ENCODE data around the gene WRAP53. TPM values are rescaled to one million over a fixed set of nuclear protein-coding genes. Genes with fewer than 3 reads are reported as not detected.
"Not testable (repeated sequence)": the region's sequence is repeated elsewhere in the genome, so short reads cannot be mapped to it uniquely, and the experiment has no call there.

Gene WRAP53
- 11.1 and 12.0 TPM in 2 replicates for polyA plus RNA-seq (2013)

DNA sequence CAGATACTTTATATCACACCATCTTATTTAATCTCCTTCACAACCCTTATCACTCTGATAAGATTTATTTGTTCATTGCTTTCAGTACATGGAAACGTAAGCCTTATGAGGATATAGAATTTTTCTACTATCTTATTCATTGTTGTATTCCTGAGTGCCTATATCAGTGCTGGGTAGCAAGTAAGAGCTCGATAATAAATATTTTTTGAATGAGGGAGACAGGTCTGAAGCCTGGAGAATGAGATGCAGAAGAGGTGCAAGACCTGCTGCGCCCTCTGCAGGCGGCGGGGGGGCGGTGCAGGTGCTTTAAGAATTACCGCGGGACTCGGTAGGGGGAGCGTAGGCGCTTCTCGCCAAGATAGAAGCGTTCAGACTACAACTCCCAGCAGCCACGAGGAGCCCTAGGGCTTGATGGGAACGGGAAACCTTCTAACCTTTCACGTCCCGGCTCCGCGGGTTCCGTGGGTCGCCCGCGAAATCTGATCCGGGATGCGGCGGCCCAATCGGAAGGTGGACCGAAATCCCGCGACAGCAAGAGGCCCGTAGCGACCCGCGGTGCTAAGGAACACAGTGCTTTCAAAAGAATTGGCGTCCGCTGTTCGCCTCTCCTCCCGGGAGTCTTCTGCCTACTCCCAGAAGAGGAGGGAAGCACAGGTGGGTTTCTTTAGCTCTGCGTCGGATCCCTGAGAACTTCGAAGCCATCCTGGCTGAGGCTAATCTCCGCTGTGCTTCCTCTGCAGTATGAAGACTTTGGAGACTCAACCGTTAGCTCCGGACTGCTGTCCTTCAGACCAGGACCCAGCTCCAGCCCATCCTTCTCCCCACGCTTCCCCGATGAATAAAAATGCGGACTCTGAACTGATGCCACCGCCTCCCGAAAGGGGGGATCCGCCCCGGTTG is at the start of gene WRAP53:
WRAP53 (plus strand) TSS at position 570 of the 900 bp plus-strand sequence; CDS start at position 742, 172 bp downstream.
- Histone ChIP-seq H3K4ac (ENCODE audit: low read depth, low read length) (peak within 1 kb of the TSS; percentile 86), H3K14ac (ENCODE audit: low read length) (peak within 1 kb of the TSS; percentile 78), H3K9me3 (ENCODE audit: insufficient read depth, low read depth, low read length) (no peaks in the 10 kb centered on the region), H3K27ac (ENCODE audit: low read depth, low read length) (peak within 1 kb of the TSS; percentile 88), H4K91ac (ENCODE audit: low read depth, low read length) (peak within 1 kb of the TSS; percentile 91), H4K8ac (ENCODE audit: low read depth, low read length) (peak within 1 kb of the TSS; percentile 95), H3K9ac (ENCODE audit: low read length) (peak within 1 kb of the TSS; percentile 97), H2BK5ac (ENCODE audit: low read depth, low read length, poor library complexity) (peak within 1 kb of the TSS; percentile 32), H3K79me2 (ENCODE audit: control insufficient read depth, insufficient read depth, low read length, poor library complexity) (peaks cover 15% of the 10 kb centered on the region), H2BK120ac (ENCODE audit: insufficient read depth, low read length, poor library complexity) (peak within 1 kb of the TSS; percentile 81), H3K27me3 (ENCODE audit: insufficient read depth, low read length) (no peaks in the 10 kb centered on the region), H3K4me2 (ENCODE audit: low read length) (peak within 1 kb of the TSS; percentile 94), H4K12ac (ENCODE audit: low read depth, low read length) (peak within 1 kb of the TSS; percentile 23), H3K4me3 (ENCODE audit: low read depth, low read length) (peak within 1 kb of the TSS; percentile 90), H2AK5ac (ENCODE audit: low read length) (no peak within 1 kb of the TSS), H3K18ac (ENCODE audit: low read length) (peak within 1 kb of the TSS; percentile 86), H2BK12ac (ENCODE audit: low read length) (no peak within 1 kb of the TSS), H2AFZ (ENCODE audit: insufficient read depth, low read length, poor library complexity) (peak within 1 kb of the TSS; percentile 53), H3K36me3 (ENCODE audit: control insufficient read depth in 1 of 2, insufficient read depth in 2 of 2, low read length in 2 of 2) (peaks cover 2 to 5% of the 10 kb centered on the region in 2 experiments), H3K4me1 (ENCODE audit: control insufficient read depth in 1 of 2, insufficient read depth in 2 of 2, low read length in 2 of 2) (peaks cover 4 to 12% of the 10 kb centered on the region in 2 experiments), H3K23ac (ENCODE audit: low read length) (no peak within 1 kb of the TSS), H3K79me1 (ENCODE audit: low read length) (peaks cover 20% of the 10 kb centered on the region)
- whole genome bisulfite sequencing (ENCODE audit: extremely low coverage, insufficient coverage, insufficient read length): no CpG with 5 or more reads among the region's 51 CpGs
- peak; percentile 99 to 100 for DNase-seq

DNA sequence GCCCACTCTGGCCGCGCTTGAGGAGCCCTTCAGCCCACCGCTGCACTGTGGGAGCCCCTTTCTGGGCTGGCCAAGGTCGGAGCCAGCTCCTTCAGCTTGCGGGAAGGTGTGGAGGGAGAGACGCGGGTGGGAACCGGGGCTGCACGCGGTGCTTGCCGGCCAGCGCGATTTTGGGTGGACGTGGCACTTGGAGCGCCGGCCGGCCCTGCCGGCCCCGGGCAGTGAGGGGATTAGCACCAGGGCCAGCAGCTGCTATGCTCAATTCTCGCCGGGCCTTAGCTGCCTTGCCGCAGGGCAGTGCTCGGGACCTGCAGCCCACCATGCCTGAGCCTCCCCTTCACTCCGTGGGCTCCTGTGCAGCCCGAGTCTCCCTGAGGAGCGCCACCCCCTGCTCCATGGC is 47.5 kb upstream of the WRAP53 start:
- Histone ChIP-seq H3K36me3 (ENCODE audit: control insufficient read depth in 1 of 2, insufficient read depth in 2 of 2, low read length in 2 of 2) (no peaks in the 10 kb centered on the region), H2BK120ac (ENCODE audit: insufficient read depth, low read length, poor library complexity) (no peak overlapping the region)

DNA sequence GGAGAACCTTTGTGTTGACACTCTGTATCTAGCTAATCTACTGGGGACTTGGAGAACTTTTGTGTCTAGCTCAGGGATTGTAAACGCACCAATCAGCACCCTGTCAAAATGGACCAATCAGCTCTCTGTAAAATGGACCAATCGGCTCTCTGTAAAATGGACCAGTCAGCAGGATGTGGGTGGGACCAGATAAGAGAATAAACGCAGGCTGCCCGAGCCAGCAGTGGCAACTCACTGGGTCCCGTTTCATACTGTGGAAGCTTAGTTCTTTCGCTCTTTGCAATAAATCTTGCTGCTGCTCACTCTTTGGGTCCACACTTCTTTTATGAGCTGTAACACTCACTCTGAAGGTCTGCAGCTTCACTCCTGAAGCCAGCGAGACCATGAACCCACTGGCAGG is 46.6 kb upstream of the WRAP53 start:
- H3K36me3 ChIP-seq (ENCODE audit: control insufficient read depth in 1 of 2, insufficient read depth in 2 of 2, low read length in 2 of 2); H3K4me2 ChIP-seq (ENCODE audit: low read length): not testable (repeated sequence)
- WGBS (ENCODE audit: extremely low coverage, insufficient coverage, insufficient read length): no CpG with 5 or more reads among the region's 7 CpGs

More for the DNA sequence above, 47.5 kb upstream of the WRAP53 start:
- H2AFZ ChIP-seq (ENCODE audit: insufficient read depth, low read length, poor library complexity): no peak overlapping the region
- H3K79me2 ChIP-seq (ENCODE audit: control insufficient read depth, insufficient read depth, low read length, poor library complexity): no peaks in the 10 kb centered on the region
- H4K91ac ChIP-seq (ENCODE audit: low read depth, low read length): no peak overlapping the region
- no peaks in the 10 kb centered on the region for H3K79me1 ChIP-seq (ENCODE audit: low read length)
- no peak overlapping the region for H2AK5ac ChIP-seq (ENCODE audit: low read length)
- no peak overlapping the region for H3K4me2 ChIP-seq (ENCODE audit: low read length)
- no peak overlapping the region for H4K12ac ChIP-seq (ENCODE audit: low read depth, low read length)
- no peak overlapping the region for H4K8ac ChIP-seq (ENCODE audit: low read depth, low read length)
- no peak overlapping the region for H3K18ac ChIP-seq (ENCODE audit: low read length)
- no peak overlapping the region for H3K9ac ChIP-seq (ENCODE audit: low read length)
- no peak overlapping the region for H3K4ac ChIP-seq (ENCODE audit: low read depth, low read length)
- no peak overlapping the region for H3K27ac ChIP-seq (ENCODE audit: low read depth, low read length)
- no peak overlapping the region for H3K23ac ChIP-seq (ENCODE audit: low read length)
- no peak overlapping the region for H2BK12ac ChIP-seq (ENCODE audit: low read length)
- no peak overlapping the region for H3K4me3 ChIP-seq (ENCODE audit: low read depth, low read length)
- H2BK5ac ChIP-seq (ENCODE audit: low read depth, low read length, poor library complexity): no peak overlapping the region
- WGBS (ENCODE audit: extremely low coverage, insufficient coverage, insufficient read length): no CpG with 5 or more reads among the region's 26 CpGs
- no peak for DNase-seq
- H3K14ac ChIP-seq (ENCODE audit: low read length): no peak overlapping the region
- H3K27me3 ChIP-seq (ENCODE audit: insufficient read depth, low read length): no peaks in the 10 kb centered on the region
- no peaks in the 10 kb centered on the region for H3K4me1 ChIP-seq (ENCODE audit: control insufficient read depth in 1 of 2, insufficient read depth in 2 of 2, low read length in 2 of 2)
- H3K9me3 ChIP-seq (ENCODE audit: insufficient read depth, low read depth, low read length): no peaks in the 10 kb centered on the region

DNA sequence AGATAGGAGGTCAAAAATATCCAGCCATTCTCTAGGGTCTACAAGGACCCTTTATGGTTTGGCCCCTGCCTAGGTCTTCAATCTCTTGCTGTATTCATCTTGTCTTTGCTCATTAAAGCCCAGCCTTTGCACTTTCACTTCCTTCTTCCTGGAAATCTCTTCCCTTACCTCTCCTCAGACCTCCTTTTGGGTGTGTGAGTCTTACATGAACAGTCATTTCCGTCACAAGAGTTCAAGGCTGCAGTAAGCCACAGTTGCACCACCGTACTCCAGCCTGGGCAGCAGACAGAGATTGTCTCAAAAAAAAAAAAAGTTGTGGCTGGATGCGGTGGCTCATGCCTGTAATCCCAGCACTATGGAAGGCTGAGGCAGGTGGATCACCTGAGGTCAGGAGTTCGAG is 43.5 kb upstream of the WRAP53 start:
- no peak overlapping the region for H3K4me3 ChIP-seq (ENCODE audit: low read depth, low read length)
- H3K9ac ChIP-seq (ENCODE audit: low read length): no peak overlapping the region
- H3K4ac ChIP-seq (ENCODE audit: low read depth, low read length): no peak overlapping the region
- no CpG with 5 or more reads among the region's 4 CpGs for WGBS (ENCODE audit: extremely low coverage, insufficient coverage, insufficient read length)
- H2BK12ac ChIP-seq (ENCODE audit: low read length): no peak overlapping the region
- H4K12ac ChIP-seq (ENCODE audit: low read depth, low read length): no peak overlapping the region
- H3K9me3 ChIP-seq (ENCODE audit: insufficient read depth, low read depth, low read length): no peaks in the 10 kb centered on the region
- H2AK5ac ChIP-seq (ENCODE audit: low read length): no peak overlapping the region
- no peaks in the 10 kb centered on the region for H3K36me3 ChIP-seq (ENCODE audit: control insufficient read depth in 1 of 2, insufficient read depth in 2 of 2, low read length in 2 of 2)
- no peak overlapping the region for H4K91ac ChIP-seq (ENCODE audit: low read depth, low read length)
- no peak overlapping the region for H3K14ac ChIP-seq (ENCODE audit: low read length)
- no peaks in the 10 kb centered on the region for H3K4me1 ChIP-seq (ENCODE audit: control insufficient read depth in 1 of 2, insufficient read depth in 2 of 2, low read length in 2 of 2)
- H3K27ac ChIP-seq (ENCODE audit: low read depth, low read length): no peak overlapping the region
- no peak overlapping the region for H2AFZ ChIP-seq (ENCODE audit: insufficient read depth, low read length, poor library complexity)
- no peak overlapping the region for H2BK120ac ChIP-seq (ENCODE audit: insufficient read depth, low read length, poor library complexity)
- DNase-seq: no peak
- no peaks in the 10 kb centered on the region for H3K79me2 ChIP-seq (ENCODE audit: control insufficient read depth, insufficient read depth, low read length, poor library complexity)
- no peaks in the 10 kb centered on the region for H3K27me3 ChIP-seq (ENCODE audit: insufficient read depth, low read length)
- H3K4me2 ChIP-seq (ENCODE audit: low read length): no peak overlapping the region
- no peak overlapping the region for H3K18ac ChIP-seq (ENCODE audit: low read length)
- no peak overlapping the region for H2BK5ac ChIP-seq (ENCODE audit: low read depth, low read length, poor library complexity)
- no peak overlapping the region for H4K8ac ChIP-seq (ENCODE audit: low read depth, low read length)
- no peak overlapping the region for H3K23ac ChIP-seq (ENCODE audit: low read length)
- H3K79me1 ChIP-seq (ENCODE audit: low read length): no peaks in the 10 kb centered on the region

More for the DNA sequence above, 46.6 kb upstream of the WRAP53 start:
- H3K9ac ChIP-seq (ENCODE audit: low read length); H3K23ac ChIP-seq (ENCODE audit: low read length); H4K12ac ChIP-seq (ENCODE audit: low read depth, low read length); H2BK5ac ChIP-seq (ENCODE audit: low read depth, low read length, poor library complexity); H3K79me2 ChIP-seq (ENCODE audit: control insufficient read depth, insufficient read depth, low read length, poor library complexity); H3K4me3 ChIP-seq (ENCODE audit: low read depth, low read length); H3K4me1 ChIP-seq (ENCODE audit: control insufficient read depth in 1 of 2, insufficient read depth in 2 of 2, low read length in 2 of 2); H3K9me3 ChIP-seq (ENCODE audit: insufficient read depth, low read depth, low read length); H2BK120ac ChIP-seq (ENCODE audit: insufficient read depth, low read length, poor library complexity); H2AK5ac ChIP-seq (ENCODE audit: low read length); H3K27me3 ChIP-seq (ENCODE audit: insufficient read depth, low read length); H3K4ac ChIP-seq (ENCODE audit: low read depth, low read length); H4K8ac ChIP-seq (ENCODE audit: low read depth, low read length); H2BK12ac ChIP-seq (ENCODE audit: low read length); H3K79me1 ChIP-seq (ENCODE audit: low read length); H3K14ac ChIP-seq (ENCODE audit: low read length); H3K18ac ChIP-seq (ENCODE audit: low read length); H4K91ac ChIP-seq (ENCODE audit: low read depth, low read length); H2AFZ ChIP-seq (ENCODE audit: insufficient read depth, low read length, poor library complexity); H3K27ac ChIP-seq (ENCODE audit: low read depth, low read length); DNase-seq: not testable (repeated sequence)
